Measurements from ENCODE around the gene KCTD12. TPM values are rescaled to one million over a fixed set of nuclear protein-coding genes. Genes with fewer than 3 reads are reported as not detected.

KCTD12 gene
- total RNA-seq, 2 donors from 2014 or later, result 89.8 to 99.7 TPM

DNA sequence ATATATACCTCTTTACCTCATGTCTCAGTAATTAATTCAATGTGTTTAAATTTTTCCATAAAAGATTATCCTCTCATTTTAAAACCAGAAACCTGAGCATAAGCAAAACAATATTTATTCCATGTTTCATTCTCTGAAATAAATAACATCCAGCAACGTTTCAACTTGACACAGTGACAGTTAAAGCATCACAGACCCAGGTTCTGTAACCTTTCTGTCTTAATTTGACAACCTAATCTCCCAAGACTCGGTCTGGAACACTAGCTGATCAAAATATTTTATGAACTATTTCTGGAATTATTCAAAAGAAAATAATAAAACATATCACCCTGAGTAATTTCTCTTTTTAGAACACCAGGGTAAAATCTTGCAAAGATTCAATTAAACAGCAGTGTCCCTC is 40.3 kb downstream of the KCTD12 start:
- H3K4me3 ChIP-seq, result peak overlapping the region; percentile 37
- TF ChIP-seq, protein P1, sequence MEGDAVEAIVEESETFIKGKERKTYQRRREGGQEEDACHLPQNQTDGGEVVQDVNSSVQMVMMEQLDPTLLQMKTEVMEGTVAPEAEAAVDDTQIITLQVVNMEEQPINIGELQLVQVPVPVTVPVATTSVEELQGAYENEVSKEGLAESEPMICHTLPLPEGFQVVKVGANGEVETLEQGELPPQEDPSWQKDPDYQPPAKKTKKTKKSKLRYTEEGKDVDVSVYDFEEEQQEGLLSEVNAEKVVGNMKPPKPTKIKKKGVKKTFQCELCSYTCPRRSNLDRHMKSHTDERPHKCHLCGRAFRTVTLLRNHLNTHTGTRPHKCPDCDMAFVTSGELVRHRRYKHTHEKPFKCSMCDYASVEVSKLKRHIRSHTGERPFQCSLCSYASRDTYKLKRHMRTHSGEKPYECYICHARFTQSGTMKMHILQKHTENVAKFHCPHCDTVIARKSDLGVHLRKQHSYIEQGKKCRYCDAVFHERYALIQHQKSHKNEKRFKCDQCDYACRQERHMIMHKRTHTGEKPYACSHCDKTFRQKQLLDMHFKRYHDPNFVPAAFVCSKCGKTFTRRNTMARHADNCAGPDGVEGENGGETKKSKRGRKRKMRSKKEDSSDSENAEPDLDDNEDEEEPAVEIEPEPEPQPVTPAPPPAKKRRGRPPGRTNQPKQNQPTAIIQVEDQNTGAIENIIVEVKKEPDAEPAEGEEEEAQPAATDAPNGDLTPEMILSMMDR (IDR thresholded peaks at IDR 0.05), result no peak
- ATAC-seq (ENCODE audit: insufficient number of reproducible peaks, low FRiP score, low read depth) (no peak), DNase-seq (ENCODE audit: low spot score) (no peak)
- H3K36me3 ChIP-seq, result no peaks in the 10 kb centered on the region
- peak overlapping the region in 1 of 2 donors; percentile 62 for H3K27ac ChIP-seq
- no peaks in the 10 kb centered on the region for H3K9me3 ChIP-seq
- H3K4me1 ChIP-seq (ENCODE audit: control insufficient read depth in 1 of 2, low read depth in 2 of 2), result peaks cover 8 to 16% of the 10 kb centered on the region in 2 donors
- no peaks in the 10 kb centered on the region for H3K27me3 ChIP-seq (replicated peaks; ENCODE audit: insufficient read depth)

GRCh38 chr13:76845367-76845766 is 40.8 kb downstream of the KCTD12 start:
- ATAC-seq (ENCODE audit: insufficient number of reproducible peaks, low FRiP score, low read depth), result no peak
- no peak for DNase-seq (ENCODE audit: low spot score)
- H3K9me3 ChIP-seq, result no peaks in the 10 kb centered on the region
- H3K4me1 ChIP-seq (ENCODE audit: control insufficient read depth in 1 of 2, low read depth in 2 of 2), result peaks cover 8 to 16% of the 10 kb centered on the region in 2 donors
- H3K36me3 ChIP-seq, result no peaks in the 10 kb centered on the region
- no peak overlapping the region for H3K4me3 ChIP-seq
- TF ChIP-seq, protein P1 (IDR thresholded peaks at IDR 0.05), result no peak
- H3K27me3 ChIP-seq (replicated peaks; ENCODE audit: insufficient read depth), result no peaks in the 10 kb centered on the region
- peak overlapping the region in 1 of 2 donors; percentile 62 for H3K27ac ChIP-seq

DNA sequence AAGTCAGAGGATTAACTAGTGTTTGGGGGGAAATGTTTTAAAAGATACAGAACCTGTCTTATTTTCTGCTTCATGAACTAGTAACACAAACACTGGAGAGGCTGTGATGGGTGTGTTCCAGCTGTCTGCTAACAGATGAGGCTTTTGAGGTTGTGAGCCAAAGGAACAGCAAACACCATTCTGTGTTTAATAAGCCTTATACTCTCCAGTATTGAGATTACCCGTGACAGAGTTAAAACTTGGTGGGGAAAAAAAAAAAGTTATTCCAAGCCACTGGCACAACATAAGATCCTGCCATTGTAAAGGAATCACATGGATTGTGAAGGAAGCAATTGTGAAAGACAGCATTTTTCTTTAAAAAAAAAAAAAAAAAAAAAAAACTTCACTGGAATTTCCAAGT is 48.4 kb downstream of the KCTD12 start:
- Histone ChIP-seq H3K4me3 (no peak overlapping the region), H3K4me1 (ENCODE audit: control insufficient read depth in 1 of 2, low read depth in 2 of 2) (no peaks in the 10 kb centered on the region), H3K27me3 (replicated peaks; ENCODE audit: insufficient read depth) (no peaks in the 10 kb centered on the region), H3K27ac (no peak overlapping the region), H3K36me3 (no peaks in the 10 kb centered on the region), H3K9me3 (no peaks in the 10 kb centered on the region)
- DNase-seq (ENCODE audit: low spot score) (no peak), ATAC-seq (ENCODE audit: insufficient number of reproducible peaks, low FRiP score, low read depth) (no peak)
- TF ChIP-seq, protein P1 (IDR thresholded peaks at IDR 0.05), result no peak

GRCh38 chr13:76836311-76836710 is 49.9 kb downstream of the KCTD12 start:
- no peak for DNase-seq (ENCODE audit: low spot score)
- H3K4me3 ChIP-seq, result no peak overlapping the region
- H3K9me3 ChIP-seq, result no peaks in the 10 kb centered on the region
- H3K27me3 ChIP-seq (replicated peaks; ENCODE audit: insufficient read depth), result no peaks in the 10 kb centered on the region
- H3K4me1 ChIP-seq (ENCODE audit: control insufficient read depth in 1 of 2, low read depth in 2 of 2), result no peaks in the 10 kb centered on the region
- ATAC-seq (ENCODE audit: insufficient number of reproducible peaks, low FRiP score, low read depth), result no peak
- no peak overlapping the region for H3K27ac ChIP-seq
- no peaks in the 10 kb centered on the region for H3K36me3 ChIP-seq
- TF ChIP-seq, protein P1 (IDR thresholded peaks at IDR 0.05), result no peak

DNA sequence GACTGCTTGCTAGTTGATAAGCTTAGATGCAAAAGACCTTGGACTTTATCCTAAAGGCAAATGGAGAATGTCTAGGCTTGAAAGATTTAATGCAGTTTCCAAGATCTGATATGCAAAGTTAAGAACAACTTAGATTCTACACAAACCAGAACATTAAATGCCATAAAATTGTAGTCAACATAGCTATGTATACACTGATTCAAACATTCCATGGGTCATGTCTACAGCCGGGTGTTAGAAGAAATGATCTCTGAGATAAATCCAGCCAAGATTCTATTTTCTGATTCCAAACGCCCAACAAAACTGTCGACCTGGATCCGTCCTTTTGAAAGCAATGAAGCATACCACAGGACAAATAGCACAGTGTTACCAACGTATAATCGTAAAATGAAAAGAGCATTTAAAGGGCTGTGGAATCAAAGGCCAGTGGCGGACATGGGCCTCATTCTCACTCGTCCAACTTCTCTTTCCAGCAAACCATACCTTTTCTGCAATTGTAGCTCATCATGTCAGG is 52.7 kb downstream of the KCTD12 start:
- no peak overlapping the region for H3K4me3 ChIP-seq
- no peaks in the 10 kb centered on the region for H3K36me3 ChIP-seq
- peaks cover 0 to 8% of the 10 kb centered on the region in 2 donors for H3K4me1 ChIP-seq (ENCODE audit: control insufficient read depth in 1 of 2, low read depth in 2 of 2)
- TF ChIP-seq, protein P1 (IDR thresholded peaks at IDR 0.05), result no peak
- H3K9me3 ChIP-seq, result no peaks in the 10 kb centered on the region
- H3K27ac ChIP-seq, result no peak overlapping the region
- ATAC-seq (ENCODE audit: insufficient number of reproducible peaks, low FRiP score, low read depth) (no peak), DNase-seq (ENCODE audit: low spot score) (no peak)
- no peaks in the 10 kb centered on the region for H3K27me3 ChIP-seq (replicated peaks; ENCODE audit: insufficient read depth)
